GM12874 (cell line): Measurements from ENCODE around the gene SAA2.

Experiments
- CTCF ChIP-seq: IDR thresholded peaks from 2 replicates; pipeline ENCODE4 v1.5.1; 2011; ENCODE audit warnings: low read depth, mild to moderate bottlenecking, control low read depth, low read length, moderate library complexity; ENCODE audit not compliant: insufficient read depth

The SAA2 gene

GRCh38 chr11:18239655-18240054, 8.8 kb downstream of the SAA2 start:
- TF ChIP-seq CTCF = no peak

- TF ChIP-seq CTCF = no peak
These were observed 11.7 kb downstream of the SAA2 start, which contains the start of gene SAA4 for GRCh38 chr11:18236664-18237356. TSS of gene SAA4 (minus strand) at chr11:18236802. CDS start at chr11:18235926, 876 bp downstream.

- no peak for TF ChIP-seq CTCF
These were observed 12.8 kb downstream of the SAA2 start for GRCh38 chr11:18235394-18236334.

- TF ChIP-seq CTCF = no peak
These were observed 14.6 kb downstream of the SAA2 start for GRCh38 chr11:18233912-18234311.

GRCh38 chr11:18230859-18231258, 17.6 kb downstream of the SAA2 start:
- TF ChIP-seq CTCF = no peak

GRCh38 chr11:18229501-18229900, 19.0 kb downstream of the SAA2 start:
- no peak for TF ChIP-seq CTCF

- no peak for TF ChIP-seq CTCF
These were observed 22.6 kb downstream of the SAA2 start for GRCh38 chr11:18225913-18226312.
